Mesenchymal stem cell (in vitro differentiated cells and primary cell): ENCODE results near the gene ADNP2.

ENCODE experiments used
- DNase-seq: peaks from one replicate; pipeline ENCODE4 v3.0.0-alpha.2; 2013
- H2AFZ ChIP-seq: one replicate; pipeline ENCODE4 v1.6.1; 2013; ENCODE audit warnings: low read depth, mild to moderate bottlenecking, control low read depth, inconsistent platforms, low read length, moderate library complexity
- H2AK5ac ChIP-seq: 2 replicates; pipeline ENCODE4 v1.6.1; 2013; ENCODE audit warnings: low read length, moderate library complexity, mild to moderate bottlenecking, inconsistent platforms; ENCODE audit not compliant: severe bottlenecking
- H2BK120ac ChIP-seq: one replicate; pipeline ENCODE4 v1.6.1; 2013; ENCODE audit warnings: low read depth, mild to moderate bottlenecking, inconsistent platforms, low read length, moderate library complexity
- H2BK12ac ChIP-seq, 2 experiments: one replicate each; pipeline ENCODE4 v1.6.1; 2013; ENCODE audit warnings: inconsistent platforms in 2 of 2, low read length in 2 of 2, mild to moderate bottlenecking in 2 of 2, moderate library complexity in 2 of 2, control low read depth in 1 of 2
- H2BK15ac ChIP-seq: one replicate; pipeline ENCODE4 v1.6.1; 2013; ENCODE audit warnings: mild to moderate bottlenecking, low read depth, inconsistent platforms; ENCODE audit not compliant: poor library complexity, severe bottlenecking
- H2BK5ac ChIP-seq: 2 replicates; pipeline ENCODE4 v1.6.1; 2013; ENCODE audit warnings: low read depth, mild to moderate bottlenecking, low read length, control low read depth, inconsistent platforms; ENCODE audit not compliant: poor library complexity, severe bottlenecking
- H3K14ac ChIP-seq, 2 experiments: one replicate each; pipeline ENCODE4 v1.6.1; 2013; ENCODE audit warnings: inconsistent platforms in 2 of 2, low read length in 2 of 2, control low read depth in 1 of 2, mild to moderate bottlenecking in 1 of 2, moderate library complexity in 1 of 2
- H3K18ac ChIP-seq, 2 experiments: one replicate each; pipeline ENCODE4 v1.6.1; 2013; ENCODE audit warnings: inconsistent platforms in 2 of 2, low read length in 2 of 2, control low read depth in 1 of 2, low read depth in 1 of 2, mild to moderate bottlenecking in 1 of 2
- H3K23ac ChIP-seq, 2 experiments: one replicate each; pipeline ENCODE4 v1.6.1; 2013; ENCODE audit warnings: inconsistent platforms in 2 of 2, low read length in 2 of 2, mild to moderate bottlenecking in 2 of 2, moderate library complexity in 2 of 2, control low read depth in 1 of 2
- H3K27ac ChIP-seq: 2 replicates; pipeline ENCODE4 v1.5.1; 2013; ENCODE audit warnings: mild to moderate bottlenecking, moderate library complexity, low read length, control low read depth, inconsistent platforms; ENCODE audit not compliant: poor library complexity, severe bottlenecking
- H3K27me3 ChIP-seq, 2 experiments: 2 replicates each; pipeline versions ENCODE4 v1.6.1 to v1.7.0; 2013; ENCODE audit warnings: low read length in 2 of 2, mild to moderate bottlenecking in 2 of 2, moderate library complexity in 2 of 2, control low read depth in 1 of 2, inconsistent platforms in 1 of 2; ENCODE audit not compliant: control insufficient read depth in 1 of 2, insufficient read depth in 1 of 2
- H3K36me3 ChIP-seq, 2 experiments: 2 replicates each; pipeline versions ENCODE4 v1.6.1 to v1.7.0; 2013; ENCODE audit warnings: low read length in 2 of 2, control low read depth in 1 of 2, inconsistent platforms in 1 of 2, low read depth in 1 of 2, mild to moderate bottlenecking in 1 of 2; ENCODE audit not compliant: insufficient read depth in 2 of 2, control insufficient read depth in 1 of 2
- H3K4ac ChIP-seq, 2 experiments: one replicate each; pipeline ENCODE4 v1.6.1; 2013; ENCODE audit warnings: inconsistent platforms in 2 of 2, low read length in 2 of 2, mild to moderate bottlenecking in 2 of 2, moderate library complexity in 2 of 2, control low read depth in 1 of 2, low read depth in 1 of 2
- H3K4me1 ChIP-seq: 2 replicates; pipeline ENCODE4 v1.6.1; 2013; ENCODE audit warnings: low read depth, low read length, control low read depth; ENCODE audit not compliant: control insufficient read depth, insufficient read depth
- H3K4me2 ChIP-seq: 2 replicates; pipeline ENCODE4 v1.6.1; 2013; ENCODE audit warnings: low read length, mild to moderate bottlenecking, inconsistent platforms; ENCODE audit not compliant: poor library complexity, severe bottlenecking
- H3K4me3 ChIP-seq, 2 experiments: 2 replicates each; pipeline versions ENCODE4 v1.5.1 to v1.7.0; 2013; ENCODE audit warnings: low read length in 2 of 2, mild to moderate bottlenecking in 2 of 2, control low read depth in 1 of 2, low read depth in 1 of 2; ENCODE audit not compliant: insufficient read depth in 1 of 2
- H3K79me1 ChIP-seq: replicated peaks from 2 replicates; pipeline ENCODE4 v1.6.1; 2013; ENCODE audit warnings: mild to moderate bottlenecking, control low read depth, low read length, inconsistent platforms; ENCODE audit not compliant: poor library complexity, severe bottlenecking
- H3K9ac ChIP-seq: 2 replicates; pipeline ENCODE4 v1.7.0; 2013; ENCODE audit warnings: mild to moderate bottlenecking, low read length, moderate library complexity
- H3K9me3 ChIP-seq: 2 replicates; pipeline ENCODE4 v1.7.0; 2013; ENCODE audit warnings: mild to moderate bottlenecking, low read length; ENCODE audit not compliant: control insufficient read depth
- H4K8ac ChIP-seq: one replicate; pipeline ENCODE4 v1.6.1; 2013; ENCODE audit warnings: inconsistent platforms, mild to moderate bottlenecking, low read length, moderate library complexity
- H4K91ac ChIP-seq: one replicate; pipeline ENCODE4 v1.6.1; 2013; ENCODE audit warnings: mild to moderate bottlenecking, low read length, inconsistent platforms
- whole genome bisulfite sequencing: methylation state at CpG from one replicate; pipeline ENCODE4 v1.1.7; 2013; ENCODE audit warnings: mixed read lengths; 5-methylcytosine and 5-hydroxymethylcytosine counted together

The ADNP2 gene

DNA sequence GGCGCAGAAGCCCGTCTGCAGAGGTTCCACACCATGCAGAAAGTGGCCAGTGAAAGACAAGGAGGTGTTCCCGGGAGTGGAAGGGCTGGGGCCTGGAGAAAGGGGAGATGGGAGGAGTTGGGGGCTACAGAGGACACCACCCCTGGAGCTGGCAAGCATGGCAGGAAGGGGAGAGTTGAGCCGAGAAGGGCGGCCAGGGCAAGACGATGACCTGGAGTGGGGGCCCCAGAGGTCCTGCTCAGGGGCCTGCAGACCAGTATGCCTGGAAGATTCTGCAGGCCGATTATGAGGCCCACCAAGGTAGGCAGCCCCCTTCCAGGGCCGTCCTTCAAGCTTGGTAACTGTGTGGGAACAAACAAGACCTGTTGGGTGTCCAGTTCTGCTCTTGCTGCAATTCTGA lies 41.7 kb upstream of the ADNP2 start:
- WGBS: 86% methylated on average over 8 of the region's 8 CpGs
- no peaks in the 10 kb centered on the region for H3K79me1 ChIP-seq
- no peak overlapping the region for H3K27ac ChIP-seq
- no peak overlapping the region for H2BK120ac ChIP-seq
- H2AFZ ChIP-seq: no peak overlapping the region
- no peak overlapping the region for H3K9ac ChIP-seq
- DNase-seq: no peak
- H3K36me3 ChIP-seq: no peaks in the 10 kb centered on the region
- no peak overlapping the region for H3K4me3 ChIP-seq
- no peak overlapping the region for H3K14ac ChIP-seq
- no peak overlapping the region for H2BK15ac ChIP-seq
- no peak overlapping the region for H2AK5ac ChIP-seq
- no peak overlapping the region for H4K91ac ChIP-seq
- H3K27me3 ChIP-seq: no peaks in the 10 kb centered on the region
- no peak overlapping the region for H3K4me2 ChIP-seq
- peaks cover 3% of the 10 kb centered on the region for H3K9me3 ChIP-seq
- H2BK12ac ChIP-seq: no peak overlapping the region
- H2BK5ac ChIP-seq: no peak overlapping the region
- H4K8ac ChIP-seq: no peak overlapping the region
- no peak overlapping the region for H3K23ac ChIP-seq
- H3K4me1 ChIP-seq: peaks cover 2% of the 10 kb centered on the region
- no peak overlapping the region for H3K4ac ChIP-seq
- H3K18ac ChIP-seq: no peak overlapping the region

GRCh38 chr18:80067897-80068296 lies 41.2 kb upstream of the ADNP2 start:
- peaks cover 2% of the 10 kb centered on the region for H3K4me1 ChIP-seq
- H2BK5ac ChIP-seq: no peak overlapping the region
- H3K14ac ChIP-seq: no peak overlapping the region
- H2AK5ac ChIP-seq: no peak overlapping the region
- H3K27me3 ChIP-seq: no peaks in the 10 kb centered on the region
- H4K91ac ChIP-seq: no peak overlapping the region
- WGBS: 92% methylated on average over 10 of the region's 10 CpGs
- no peaks in the 10 kb centered on the region for H3K9me3 ChIP-seq
- H3K4ac ChIP-seq: no peak overlapping the region
- no peak overlapping the region for H4K8ac ChIP-seq
- no peak overlapping the region for H3K4me3 ChIP-seq
- no peak overlapping the region for H2BK15ac ChIP-seq
- H3K4me2 ChIP-seq: no peak overlapping the region
- no peak overlapping the region for H2BK12ac ChIP-seq
- DNase-seq: no peak
- no peak overlapping the region for H3K27ac ChIP-seq
- no peak overlapping the region for H3K23ac ChIP-seq
- H3K9ac ChIP-seq: no peak overlapping the region
- H2AFZ ChIP-seq: no peak overlapping the region
- H3K18ac ChIP-seq: no peak overlapping the region
- H3K36me3 ChIP-seq: no peaks in the 10 kb centered on the region
- no peak overlapping the region for H2BK120ac ChIP-seq
- no peaks in the 10 kb centered on the region for H3K79me1 ChIP-seq

- Histone ChIP-seq H3K4ac (no peak overlapping the region), H2BK5ac (no peak overlapping the region), H3K79me1 (no peaks in the 10 kb centered on the region), H3K27ac (no peak overlapping the region), H3K14ac (no peak overlapping the region), H3K4me1 (peaks cover 2% of the 10 kb centered on the region), H2BK120ac (no peak overlapping the region), H4K91ac (no peak overlapping the region), H3K18ac (no peak overlapping the region), H4K8ac (no peak overlapping the region), H3K27me3 (no peaks in the 10 kb centered on the region), H3K4me3 (no peak overlapping the region), H3K23ac (no peak overlapping the region), H2AK5ac (no peak overlapping the region), H3K4me2 (no peak overlapping the region), H2AFZ (no peak overlapping the region), H2BK15ac (no peak overlapping the region), H3K9me3 (no peaks in the 10 kb centered on the region), H3K9ac (no peak overlapping the region), H3K36me3 (no peaks in the 10 kb centered on the region), H2BK12ac (no peak overlapping the region)
- WGBS: 82% methylated on average over 7 of the region's 10 CpGs
- DNase-seq: no peak
Observed at GRCh38 chr18:80068571-80069272, 40.3 kb upstream of the ADNP2 start.

DNA sequence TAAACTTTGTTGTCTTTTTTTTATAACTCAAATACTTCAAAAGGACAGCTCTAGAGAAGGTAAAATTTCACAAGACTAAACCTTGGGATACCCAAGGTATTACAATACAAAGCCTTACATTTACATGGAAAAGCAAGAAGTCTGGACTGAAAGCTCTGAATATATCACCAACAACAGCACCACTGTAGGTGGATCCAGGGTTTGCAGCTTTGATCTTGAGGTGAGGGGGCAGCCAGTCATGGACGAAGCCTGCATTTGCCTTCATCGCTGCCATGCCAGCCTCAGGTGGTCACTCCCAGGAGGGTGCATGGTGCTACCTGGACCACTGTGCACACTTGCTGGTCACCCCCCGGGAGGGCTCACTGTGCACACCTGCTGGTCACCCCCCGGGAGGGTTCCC lies 38.2 kb upstream of the ADNP2 start:
- Histone ChIP-seq H2AFZ (no peak overlapping the region), H3K79me1 (no peaks in the 10 kb centered on the region), H3K4me1 (peaks cover 5% of the 10 kb centered on the region)

More for the DNA sequence above, 38.2 kb upstream of the ADNP2 start:
- Histone ChIP-seq H3K4ac (no peak overlapping the region), H3K18ac (no peak overlapping the region), H3K9ac (no peak overlapping the region), H3K23ac (no peak overlapping the region), H3K27me3 (no peaks in the 10 kb centered on the region), H3K27ac (no peak overlapping the region), H3K4me2 (no peak overlapping the region), H3K9me3 (no peaks in the 10 kb centered on the region), H4K8ac (no peak overlapping the region), H2BK12ac (no peak overlapping the region), H2BK120ac (no peak overlapping the region), H2AK5ac (no peak overlapping the region), H3K4me3 (no peak overlapping the region), H3K14ac (no peak overlapping the region), H2BK5ac (no peak overlapping the region), H3K36me3 (no peaks in the 10 kb centered on the region), H4K91ac (no peak overlapping the region), H2BK15ac (no peak overlapping the region)
- no peak for DNase-seq
- 97% methylated on average over 3 of the region's 4 CpGs for WGBS
